Nephron (organoid): ENCODE results near the gene TAX1BP1.

ENCODE experiments used
- H3K27ac Mint-ChIP-seq, 3 experiments: 2 replicates each; pipeline ENCODE4 v1.8.0; 2020; ENCODE audit warnings: mixed read lengths in 3 of 3, mild to moderate bottlenecking in 2 of 3, moderate library complexity in 1 of 3
- H3K27me3 Mint-ChIP-seq: 2 replicates; pipeline ENCODE4 v1.8.0; 2021; ENCODE audit warnings: low read depth, mild to moderate bottlenecking, moderate library complexity, mixed read lengths
- H3K36me3 Mint-ChIP-seq: 2 replicates; pipeline ENCODE4 v1.8.0; 2020; ENCODE audit warnings: low read depth, mixed read lengths
- H3K4me1 Mint-ChIP-seq: 2 replicates; pipeline ENCODE4 v1.8.0; 2020; ENCODE audit warnings: mixed read lengths
- H3K4me3 Mint-ChIP-seq, 3 experiments: 2 replicates each; pipeline ENCODE4 v1.8.0; 2020; ENCODE audit warnings: mild to moderate bottlenecking in 3 of 3, mixed read lengths in 3 of 3, moderate library complexity in 2 of 3
- H3K9me3 Mint-ChIP-seq: 2 replicates; pipeline ENCODE4 v1.8.0; 2020; ENCODE audit warnings: mixed read lengths
- CTCF ChIP-seq, 3 experiments: fragments of 200-600 bp; sonication (generic); IDR thresholded peaks; one replicate each; pipeline ENCODE4 v1.5.0; 2021; ENCODE audit warnings: antibody characterized with exemption in 3 of 3; ENCODE audit not compliant: unreplicated experiment in 3 of 3

TAX1BP1 gene

GRCh38 chr7:27730112-27730511 is 9.8 kb upstream of the TAX1BP1 start:
- Mint-ChIP-seq H3K4me3 (no peak overlapping the region), H3K9me3 (no peaks in the 10 kb centered on the region), H3K4me1 (no peaks in the 10 kb centered on the region), H3K27ac (no peak overlapping the region), H3K27me3 (no peaks in the 10 kb centered on the region), H3K36me3 (no peaks in the 10 kb centered on the region)
- TF ChIP-seq CTCF (IDR thresholded peaks at IDR 0.05; ENCODE audit: unreplicated experiment in 3 of 3) = no peak

DNA sequence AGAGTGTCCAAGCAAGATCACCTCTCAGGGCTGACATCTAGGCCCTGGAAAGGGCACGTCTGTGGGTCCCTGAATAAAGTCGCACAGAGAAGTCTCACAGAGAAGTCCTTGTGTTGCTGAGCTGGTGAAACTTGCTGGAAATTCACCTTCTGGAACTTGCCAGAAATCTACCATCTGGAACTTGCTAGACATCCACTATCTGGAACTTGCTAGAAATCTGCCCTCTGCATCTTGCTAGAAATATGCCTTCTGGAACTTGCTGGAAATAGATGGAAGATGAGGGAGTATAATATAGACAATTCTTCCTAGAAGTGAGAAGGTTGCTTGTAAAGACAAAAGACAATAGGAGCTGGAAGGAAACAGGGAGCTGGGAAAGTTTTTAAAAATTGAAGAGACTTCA is 5.4 kb upstream of the TAX1BP1 start:
- TF ChIP-seq CTCF (IDR thresholded peaks at IDR 0.05; ENCODE audit: unreplicated experiment in 3 of 3) = no peak
- no peak overlapping the region for H3K27ac Mint-ChIP-seq
- H3K4me1 Mint-ChIP-seq = no peaks in the 10 kb centered on the region
- no peaks in the 10 kb centered on the region for H3K9me3 Mint-ChIP-seq
- no peaks in the 10 kb centered on the region for H3K27me3 Mint-ChIP-seq
- no peak overlapping the region for H3K4me3 Mint-ChIP-seq
- H3K36me3 Mint-ChIP-seq = no peaks in the 10 kb centered on the region

DNA sequence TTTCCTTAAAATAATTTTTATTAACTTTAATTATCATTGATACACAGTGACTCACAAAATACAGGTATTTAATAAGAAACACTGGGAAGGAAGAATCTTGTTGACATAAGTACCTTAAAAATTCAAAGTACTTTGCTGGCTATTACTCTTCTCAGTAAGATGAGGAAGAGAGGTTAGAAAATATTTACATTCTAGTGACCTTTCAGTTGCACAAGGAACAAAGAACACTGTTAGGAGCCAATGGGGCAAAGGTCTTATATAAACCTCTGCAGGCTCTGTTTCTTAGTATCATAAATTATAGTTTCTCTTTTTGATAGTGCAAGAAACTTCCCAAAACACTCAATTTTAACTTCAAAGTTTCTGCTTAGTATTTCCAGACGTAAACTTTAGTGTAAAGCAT is 4.8 kb upstream of the TAX1BP1 start:
- Mint-ChIP-seq H3K4me3 (peak overlapping the region in 2 of 3 experiments; percentile 5 to 22), H3K27me3 (no peaks in the 10 kb centered on the region), H3K27ac (peak overlapping the region in 1 of 3 experiments; percentile 8), H3K9me3 (no peaks in the 10 kb centered on the region), H3K36me3 (no peaks in the 10 kb centered on the region), H3K4me1 (no peaks in the 10 kb centered on the region)
- no peak for TF ChIP-seq CTCF (IDR thresholded peaks at IDR 0.05; ENCODE audit: unreplicated experiment in 3 of 3)

- H3K4me1 Mint-ChIP-seq = peaks cover 2% of the 10 kb centered on the region
- H3K27ac Mint-ChIP-seq = peak overlapping the region in 1 of 3 experiments; percentile 8
- no peak for TF ChIP-seq CTCF (IDR thresholded peaks at IDR 0.05; ENCODE audit: unreplicated experiment in 3 of 3)
- H3K27me3 Mint-ChIP-seq = no peaks in the 10 kb centered on the region
- H3K9me3 Mint-ChIP-seq = no peaks in the 10 kb centered on the region
- peak overlapping the region in 2 of 3 experiments; percentile 3 to 5 for H3K4me3 Mint-ChIP-seq
- no peaks in the 10 kb centered on the region for H3K36me3 Mint-ChIP-seq
These were observed 4.1 kb upstream of the TAX1BP1 start for GRCh38 chr7:27735831-27736230.

- H3K4me3 Mint-ChIP-seq = no peak overlapping the region
- TF ChIP-seq CTCF (IDR thresholded peaks at IDR 0.05; ENCODE audit: unreplicated experiment in 3 of 3) = no peak
- no peaks in the 10 kb centered on the region for H3K9me3 Mint-ChIP-seq
- no peak overlapping the region for H3K27ac Mint-ChIP-seq
- H3K36me3 Mint-ChIP-seq = no peaks in the 10 kb centered on the region
- H3K27me3 Mint-ChIP-seq = no peaks in the 10 kb centered on the region
- peaks cover 12% of the 10 kb centered on the region for H3K4me1 Mint-ChIP-seq
These were observed 2.8 kb upstream of the TAX1BP1 start for GRCh38 chr7:27737178-27737577.

GRCh38 chr7:27737616-27738015 is 2.3 kb upstream of the TAX1BP1 start:
- H3K27me3 Mint-ChIP-seq = no peaks in the 10 kb centered on the region

More at GRCh38 chr7:27737616-27738015, 2.3 kb upstream of the TAX1BP1 start:
- Mint-ChIP-seq H3K4me1 (peaks cover 16% of the 10 kb centered on the region), H3K9me3 (no peaks in the 10 kb centered on the region), H3K4me3 (no peak overlapping the region), H3K27ac (no peak overlapping the region), H3K36me3 (no peaks in the 10 kb centered on the region)
- TF ChIP-seq CTCF (IDR thresholded peaks at IDR 0.05; ENCODE audit: unreplicated experiment in 3 of 3) = no peak
